Fibroblast of skin of left biceps (primary cell): ENCODE results near the gene GAB1.

Experiments
- DNase-seq, 2 experiments: peaks; one replicate each; pipeline ENCODE4 v3.0.0-alpha.2; 2013; ENCODE audit warnings: low read depth in 2 of 2

GAB1 gene

GRCh38 chr4:143389579-143390195, 53.0 kb downstream of the GAB1 start:
- no peak for DNase-seq

GRCh38 chr4:143390764-143391163, 54.1 kb downstream of the GAB1 start:
- DNase-seq = no peak

GRCh38 chr4:143391261-143391660, 54.6 kb downstream of the GAB1 start:
- no peak for DNase-seq

- peak; percentile 61 to 71 for DNase-seq
These were observed 55.2 kb downstream of the GAB1 start for GRCh38 chr4:143391895-143392294.

GRCh38 chr4:143393195-143393594, 56.5 kb downstream of the GAB1 start:
- no peak for DNase-seq

- no peak for DNase-seq
These were observed 58.2 kb downstream of the GAB1 start for GRCh38 chr4:143394739-143395453.

GRCh38 chr4:143396695-143397094, 60.0 kb downstream of the GAB1 start:
- DNase-seq = no peak

- no peak for DNase-seq
These were observed 60.7 kb downstream of the GAB1 start for GRCh38 chr4:143397335-143397734.

- no peak for DNase-seq
These were observed 61.2 kb downstream of the GAB1 start for GRCh38 chr4:143397887-143398286.

GRCh38 chr4:143399113-143399949, 62.7 kb downstream of the GAB1 start:
- DNase-seq = no peak

GRCh38 chr4:143400082-143400481, 63.4 kb downstream of the GAB1 start:
- DNase-seq = no peak

GRCh38 chr4:143402776-143403552, 66.3 kb downstream of the GAB1 start:
- no peak for DNase-seq

- DNase-seq = no peak
These were observed 66.8 kb downstream of the GAB1 start for GRCh38 chr4:143403553-143403820.

GRCh38 chr4:143404555-143404954, 67.9 kb downstream of the GAB1 start:
- DNase-seq = no peak

- DNase-seq = no peak
These were observed 68.5 kb downstream of the GAB1 start for GRCh38 chr4:143405075-143405730.

- no peak for DNase-seq
These were observed 69.8 kb downstream of the GAB1 start for GRCh38 chr4:143406523-143406922.

- no peak for DNase-seq
These were observed 70.8 kb downstream of the GAB1 start for GRCh38 chr4:143407474-143407873.

GRCh38 chr4:143407888-143408287, 71.2 kb downstream of the GAB1 start:
- no peak for DNase-seq

GRCh38 chr4:143410015-143410414, 73.3 kb downstream of the GAB1 start:
- no peak for DNase-seq

GRCh38 chr4:143411527-143412419, 75.1 kb downstream of the GAB1 start:
- no peak for DNase-seq

- no peak for DNase-seq
These were observed 75.7 kb downstream of the GAB1 start for GRCh38 chr4:143412420-143412758.
